Measurements from ENCODE around the gene IVD. TPM values are rescaled to one million over a fixed set of nuclear protein-coding genes. Genes with fewer than 3 reads are reported as not detected.

IVD gene
- total RNA-seq, 1 donor: 60.1 TPM

Other genes with a start within 250 kb of the IVD start
- gene BUB1B, start 244.7 kb upstream of the IVD start, total RNA-seq: 3.0 TPM
- 1.3 TPM for gene PAK6, start 166.7 kb upstream of the IVD start, total RNA-seq
- 1.1 TPM for gene ANKRD63, start 122.7 kb upstream of the IVD start, total RNA-seq
- 123 TPM for gene PLCB2, start 97.9 kb upstream of the IVD start, total RNA-seq
- 30.2 TPM for gene INAFM2, start 82.1 kb upstream of the IVD start, total RNA-seq
- 4.6 TPM for gene CCDC9B, start 64.9 kb upstream of the IVD start, total RNA-seq
- gene PHGR1, start 54.8 kb upstream of the IVD start, total RNA-seq: not detected
- gene DISP2, start 47.6 kb upstream of the IVD start, total RNA-seq: 0.54 TPM
- 4.3 TPM for gene KNSTRN, start 23.1 kb upstream of the IVD start, total RNA-seq
- gene BAHD1, start 35.2 kb downstream of the IVD start, total RNA-seq: 26.9 TPM
- 18.0 TPM for gene CHST14, start 65.2 kb downstream of the IVD start, total RNA-seq
- gene CCDC32, start 159.2 kb downstream of the IVD start, total RNA-seq: 17.0 TPM
- 14.8 TPM for gene RPUSD2, start 163.5 kb downstream of the IVD start, total RNA-seq
- 1.3 TPM for gene KNL1, start 188.5 kb downstream of the IVD start, total RNA-seq